Erythroblast (primary cell): ENCODE data around the gene PPP1R36.
"Not testable (repeated sequence)": the region's sequence is repeated elsewhere in the genome, so short reads cannot be mapped to it uniquely, and the experiment has no call there.

ENCODE experiments used
- DNase-seq, 2 experiments: peaks; one replicate each; lab custom pipeline; 2025; lab: John Stamatoyannopoulos, UW
- GATA1 ChIP-seq: IDR thresholded peaks from 2 replicates; pipeline ENCODE4 v1.6.1; 2011; ENCODE audit warnings: low read depth, mild to moderate bottlenecking, control low read depth, low read length, moderate library complexity
- POLR2A ChIP-seq: IDR thresholded peaks from 2 replicates; pipeline ENCODE4 v1.6.1; 2011; ENCODE audit warnings: mild to moderate bottlenecking, low read length

The PPP1R36 gene

DNA sequence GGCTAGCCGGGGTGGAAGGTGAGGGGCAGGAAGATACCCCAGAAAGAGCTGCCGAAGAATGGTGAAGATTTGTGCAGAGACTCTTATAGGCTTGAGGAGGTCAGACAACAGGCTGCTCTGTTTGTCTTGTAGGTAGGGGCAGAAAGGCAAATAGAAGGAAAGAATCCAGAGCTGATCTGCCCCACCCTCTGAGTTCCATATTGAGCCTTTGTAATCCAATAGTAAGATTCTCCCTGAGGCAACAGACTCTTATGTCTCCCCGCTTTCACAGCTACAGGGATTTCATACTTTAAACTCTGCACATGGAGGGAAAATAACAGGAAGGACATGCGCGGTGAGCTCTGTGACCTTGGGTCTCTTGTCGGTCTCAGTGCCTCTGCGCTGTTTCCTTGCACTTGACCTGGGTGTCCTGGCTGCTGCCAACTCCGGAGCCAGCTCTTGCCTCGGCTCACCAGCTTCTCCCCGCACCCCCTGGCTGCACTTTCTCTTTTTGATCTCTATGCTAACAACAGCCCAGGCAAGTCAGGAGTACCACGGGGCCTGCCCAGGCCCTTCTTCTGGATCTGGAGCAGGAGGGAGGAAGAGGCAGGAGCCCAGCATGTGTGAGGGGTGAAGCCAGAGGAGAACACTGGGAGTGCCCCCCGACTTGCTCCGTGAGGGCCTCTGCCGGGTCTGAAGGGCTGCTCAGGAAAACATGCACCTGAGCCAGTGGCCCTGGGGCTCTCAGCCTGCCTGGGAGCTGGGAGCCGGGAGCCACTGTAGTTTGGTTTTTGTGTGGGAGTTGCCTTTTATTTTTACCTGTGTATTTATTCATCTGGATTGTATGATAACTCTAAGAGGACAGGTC is 75.8 kb downstream of the PPP1R36 start:
- TF ChIP-seq POLR2A (no peak), GATA1 (no peak)
- DNase-seq: no peak

GRCh38 chr14:64628940-64629408 is 79.2 kb downstream of the PPP1R36 start:
- TF ChIP-seq GATA1 (no peak), POLR2A (no peak)
- no peak for DNase-seq

GRCh38 chr14:64630778-64631177 is 81.0 kb downstream of the PPP1R36 start:
- no peak for TF ChIP-seq GATA1
- no peak for TF ChIP-seq POLR2A
- DNase-seq: no peak

DNA sequence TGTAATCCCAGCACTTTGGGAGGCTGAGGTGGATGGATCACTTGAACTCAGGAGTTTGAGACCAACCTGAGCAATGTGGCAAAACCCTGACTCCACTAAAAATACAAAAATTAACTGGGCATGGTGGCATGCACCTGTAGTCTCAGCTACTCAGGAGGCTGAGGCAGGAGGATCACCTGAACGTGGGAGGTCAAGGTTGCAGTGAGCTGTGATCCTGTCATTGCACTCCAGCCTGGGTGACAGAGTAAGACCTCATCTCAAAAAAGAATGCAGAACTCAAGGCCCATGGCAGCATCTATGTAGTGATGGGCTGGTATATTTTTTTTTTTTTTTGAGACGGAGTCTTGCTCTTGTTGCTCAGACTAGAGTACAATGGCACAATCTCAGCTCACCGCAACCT is 81.5 kb downstream of the PPP1R36 start:
- not testable (repeated sequence) for DNase-seq

- no peak for DNase-seq
- TF ChIP-seq GATA1 (no peak), POLR2A (no peak)
Measured at GRCh38 chr14:64632056-64632455, 82.3 kb downstream of the PPP1R36 start.

DNA sequence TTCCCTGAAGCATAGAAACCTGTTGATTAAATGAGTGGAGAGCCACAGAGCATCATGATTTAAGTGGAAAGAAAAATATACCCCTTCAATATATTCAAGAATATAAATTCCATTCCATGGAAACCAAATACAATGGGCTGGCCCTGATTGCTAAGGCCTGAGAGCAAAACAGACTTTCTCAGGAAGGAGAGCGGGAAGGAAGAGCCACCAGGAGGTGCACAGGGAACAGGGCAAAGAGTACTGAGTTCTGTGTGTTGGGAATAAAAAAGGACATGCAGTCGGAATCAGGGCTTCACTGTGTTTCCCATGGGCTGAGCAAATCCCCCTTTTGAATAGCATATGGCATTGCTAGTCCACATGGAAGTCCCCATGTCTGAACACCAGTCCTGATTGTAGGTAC is 84.8 kb downstream of the PPP1R36 start:
- no peak for DNase-seq
- TF ChIP-seq GATA1 (no peak), POLR2A (no peak)

- TF ChIP-seq POLR2A: no peak
- no peak for TF ChIP-seq GATA1
- peak; percentile 78 to 81 for DNase-seq
Measured at GRCh38 chr14:64636208-64636979, 86.6 kb downstream of the PPP1R36 start.

GRCh38 chr14:64636980-64637429 is 87.2 kb downstream of the PPP1R36 start:
- TF ChIP-seq POLR2A: no peak
- TF ChIP-seq GATA1: no peak
- peak in 1 of 2 experiments; percentile 75 for DNase-seq

- no peak for DNase-seq
- TF ChIP-seq GATA1 (no peak), POLR2A (no peak)
Measured at GRCh38 chr14:64637735-64638473, 88.1 kb downstream of the PPP1R36 start.

DNA sequence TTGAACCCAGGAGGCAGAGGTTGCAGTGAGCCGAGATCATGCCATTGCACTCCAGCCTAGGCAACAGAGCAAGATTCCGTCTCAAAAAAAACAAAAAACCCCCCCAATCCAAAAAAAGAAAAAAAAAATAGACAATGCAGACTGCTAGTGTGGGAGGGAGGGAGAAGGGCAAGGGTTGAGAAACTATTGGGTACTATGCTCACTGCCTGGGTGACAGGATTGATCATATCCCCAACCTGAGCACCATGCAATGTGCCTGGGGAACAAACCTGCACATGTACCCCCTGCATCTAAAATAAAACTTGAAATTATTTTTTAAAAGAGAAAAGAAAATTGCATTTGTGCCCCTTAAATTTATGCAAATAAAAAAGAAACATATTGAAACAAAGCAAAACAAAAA is 88.9 kb downstream of the PPP1R36 start:
- no peak for DNase-seq
- TF ChIP-seq POLR2A (no peak), GATA1 (no peak)
